ENCODE data around the gene KLHL35.
"Not testable (repeated sequence)": the region's sequence is repeated elsewhere in the genome, so short reads cannot be mapped to it uniquely, and the experiment has no call there.

Gene KLHL35

DNA sequence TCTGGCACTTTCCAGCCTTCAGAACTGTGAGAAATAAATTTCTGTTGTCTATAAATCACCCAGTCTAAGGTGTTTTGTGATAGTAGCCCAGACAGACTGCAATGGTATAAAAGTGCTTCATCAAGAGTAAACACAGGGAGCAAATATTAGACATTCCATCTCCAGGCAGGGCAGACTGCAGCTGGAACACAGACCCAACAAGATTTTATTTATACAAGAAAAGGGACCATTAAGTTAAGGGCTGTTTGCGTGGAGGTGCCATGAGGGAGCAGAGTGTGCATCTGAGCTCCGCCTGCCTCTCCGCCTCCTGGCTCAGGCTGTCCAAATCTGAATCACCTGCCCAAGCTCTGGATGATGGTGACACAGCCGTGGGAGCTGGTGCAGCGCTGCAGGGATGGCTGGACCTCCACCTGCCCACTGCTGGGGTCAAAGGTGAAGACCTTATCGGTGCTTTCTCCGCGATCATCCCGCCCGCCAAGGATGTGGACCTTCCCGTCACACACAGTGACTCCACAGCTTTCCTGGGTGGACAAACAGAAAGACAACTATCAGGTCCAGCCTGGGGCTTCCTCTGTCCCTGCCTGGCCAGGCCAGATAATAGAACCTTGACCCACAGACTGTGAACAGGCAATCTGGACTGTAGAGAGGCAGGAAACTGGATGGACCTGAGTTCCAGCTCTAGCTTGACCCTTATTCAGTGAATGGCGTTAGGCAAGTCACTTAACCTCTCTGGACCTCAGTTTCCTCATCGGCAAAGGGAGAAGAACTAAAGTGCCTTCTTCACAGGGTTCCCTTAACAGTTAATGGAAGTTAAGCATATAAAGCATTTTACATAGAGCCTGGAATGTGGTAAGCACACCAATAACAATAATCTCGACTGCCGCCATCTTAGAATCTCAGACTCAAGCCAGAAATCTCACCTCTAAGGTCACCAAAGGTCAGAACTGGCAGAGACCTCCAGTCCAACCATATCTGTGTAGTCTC is 10.5 kb downstream of the KLHL35 start:
- no peak for DNase-seq (ENCODE audit: low spot score)

GRCh38 chr11:75421902-75422247 is 11.1 kb downstream of the KLHL35 start:
- no peak for DNase-seq (ENCODE audit: low spot score)

GRCh38 chr11:75421035-75421602 is 11.9 kb downstream of the KLHL35 start:
- peak; percentile 51 for DNase-seq (ENCODE audit: low spot score)

DNA sequence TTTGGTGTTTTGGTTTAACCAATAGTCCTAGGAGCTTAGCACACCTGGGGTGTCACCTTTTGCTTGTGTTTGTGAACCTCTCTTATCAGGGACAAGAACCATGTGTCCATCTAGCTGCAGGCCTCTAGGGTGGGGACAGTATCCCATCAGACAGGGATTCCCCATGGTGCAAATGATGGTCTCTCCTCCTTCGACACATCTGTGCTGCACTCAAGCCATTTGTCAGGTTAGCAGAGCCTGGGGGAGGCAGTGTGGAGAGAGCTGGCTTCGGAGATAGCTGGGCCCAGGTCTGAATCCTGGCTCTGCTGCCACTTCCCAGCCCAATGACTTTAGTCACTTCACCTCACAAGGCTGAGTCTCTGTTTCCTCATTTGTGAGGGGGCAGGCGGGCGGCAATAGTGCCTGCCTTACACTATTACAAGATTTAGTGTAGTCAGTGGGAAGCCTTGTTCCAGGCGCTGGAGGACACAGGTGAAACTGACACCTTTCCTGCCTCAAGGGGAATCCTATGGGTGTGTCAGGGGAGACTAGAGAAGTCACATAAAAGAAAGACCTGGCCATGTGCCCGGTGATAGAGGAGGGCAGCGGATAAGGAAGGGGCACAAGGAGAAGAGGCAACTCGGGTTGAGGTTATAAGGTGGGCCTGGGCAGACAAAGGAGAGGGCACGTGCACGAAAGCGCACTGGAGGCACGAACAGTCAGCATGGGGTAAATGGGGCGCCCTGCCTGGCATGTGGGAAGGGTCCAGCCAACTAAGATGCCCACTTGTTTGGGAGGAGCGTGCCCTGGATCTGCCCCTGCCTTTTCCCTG is 12.6 kb downstream of the KLHL35 start:
- DNase-seq (ENCODE audit: low spot score), result no peak

DNA sequence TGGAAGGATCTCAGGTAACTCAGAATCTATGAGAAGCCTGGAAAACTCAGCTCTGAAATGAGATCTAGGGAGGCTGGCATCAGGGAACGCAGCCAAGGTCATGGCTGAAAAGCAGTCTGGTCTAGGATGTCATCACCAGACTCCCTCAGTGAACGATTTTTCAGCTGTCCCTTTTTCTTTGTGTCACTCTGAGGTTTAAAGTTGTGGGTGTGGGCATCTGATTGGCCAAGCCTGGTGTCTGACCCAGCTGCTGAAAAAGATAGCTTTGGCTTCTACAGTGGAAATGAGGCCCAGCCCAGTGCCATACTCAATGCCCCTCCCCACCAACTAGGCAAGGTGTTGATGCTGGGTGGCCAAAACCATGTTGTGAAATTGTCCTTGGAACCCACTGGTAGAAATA is 19.1 kb downstream of the KLHL35 start:
- DNase-seq (ENCODE audit: low spot score), result no peak

DNA sequence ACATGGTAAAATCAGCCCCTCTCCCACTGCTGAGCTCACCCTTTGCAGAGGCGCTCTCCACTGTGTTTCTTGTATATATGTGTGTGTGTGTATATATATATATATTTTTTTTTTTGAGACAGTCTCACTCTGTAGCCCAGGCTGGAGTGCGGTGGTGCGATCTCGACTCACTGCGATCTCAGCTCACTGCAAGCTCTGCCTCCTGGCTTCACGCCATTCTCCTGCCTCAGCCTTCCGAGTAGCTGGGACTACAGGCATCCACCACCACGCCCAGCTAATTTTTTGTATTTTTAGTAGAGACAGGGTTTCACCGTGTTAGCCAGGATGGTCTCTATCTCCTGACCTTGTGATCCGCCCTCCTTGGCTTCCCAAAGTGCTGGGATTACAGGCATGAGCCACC is 19.9 kb downstream of the KLHL35 start:
- not testable (repeated sequence) for DNase-seq (ENCODE audit: low spot score)

DNA sequence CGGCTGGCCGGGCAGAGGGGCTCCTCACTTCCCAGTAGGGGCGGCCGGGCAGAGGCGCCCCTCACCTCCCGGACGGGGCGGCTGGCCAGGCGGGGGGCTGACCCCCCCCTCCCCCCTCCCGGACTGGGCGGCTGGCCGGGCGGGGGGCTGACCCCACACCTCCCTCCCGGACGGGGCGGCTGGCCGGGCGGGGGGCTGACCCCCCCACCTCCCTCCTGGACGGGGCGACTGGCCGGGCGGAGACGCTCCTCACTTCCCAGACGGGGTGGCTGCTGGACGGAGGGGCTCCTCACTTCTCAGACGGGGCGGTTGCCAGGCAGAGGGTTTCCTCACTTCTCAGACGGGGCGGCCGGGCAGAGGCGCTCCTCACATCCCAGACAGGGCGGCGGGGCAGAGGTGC is 23.0 kb downstream of the KLHL35 start:
- not testable (repeated sequence) for DNase-seq (ENCODE audit: low spot score)

DNA sequence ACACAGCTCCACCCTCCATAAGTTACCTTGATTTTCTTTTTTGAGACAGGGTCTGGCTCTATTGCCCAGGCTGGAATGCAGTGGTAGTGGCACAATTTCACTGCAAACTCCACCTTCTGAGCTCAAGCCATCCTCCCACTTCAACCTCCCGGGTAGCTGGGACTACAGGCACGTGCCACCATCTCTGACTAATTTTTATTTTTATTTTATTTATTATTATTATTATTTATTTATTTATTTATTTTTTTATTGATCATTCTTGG is 24.1 kb downstream of the KLHL35 start:
- DNase-seq (ENCODE audit: low spot score), result no peak

DNA sequence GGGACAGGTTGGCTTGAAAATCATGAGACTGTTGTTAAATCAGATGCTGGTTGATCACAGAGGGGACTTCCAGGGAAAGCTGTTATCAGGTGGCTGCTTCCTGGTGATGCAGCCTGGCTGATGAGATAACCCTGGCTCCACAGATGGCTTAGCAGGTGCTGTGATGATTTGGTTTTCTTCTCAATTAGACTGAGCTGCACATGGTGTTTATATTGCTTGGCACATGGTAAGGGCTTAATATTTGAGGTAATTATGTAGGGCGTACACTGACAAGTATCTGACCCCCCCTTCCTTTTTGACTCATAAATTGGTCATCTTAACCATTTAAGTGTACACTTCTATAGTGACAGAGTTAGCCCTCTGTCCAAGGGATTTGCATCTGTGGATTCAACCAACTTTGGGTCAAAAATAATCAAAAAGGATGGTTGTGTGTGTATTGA is 26.6 kb downstream of the KLHL35 start:
- DNase-seq (ENCODE audit: low spot score), result no peak

GRCh38 chr11:75403983-75404658 is 28.9 kb downstream of the KLHL35 start:
- DNase-seq (ENCODE audit: low spot score), result no peak

DNA sequence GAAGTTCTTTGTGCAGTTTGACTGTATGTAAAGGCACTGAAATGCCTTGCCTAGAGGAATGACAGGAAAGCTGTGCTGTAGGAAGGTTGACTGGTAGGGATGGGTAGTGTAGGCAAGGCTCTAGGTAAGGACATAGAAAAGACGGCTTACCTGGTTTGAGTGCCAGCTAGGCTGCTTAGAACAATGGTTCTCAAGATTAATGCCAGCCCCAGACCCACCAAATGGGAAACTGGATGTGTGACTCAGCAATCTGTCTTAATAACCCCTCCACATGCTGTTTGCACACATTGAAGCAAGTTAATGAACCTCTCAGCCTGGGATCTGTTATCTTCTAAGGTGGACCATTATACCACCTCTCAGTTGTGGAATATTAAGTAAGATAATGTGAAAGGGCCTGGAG is 30.0 kb downstream of the KLHL35 start:
- DNase-seq (ENCODE audit: low spot score), result no peak

- DNase-seq (ENCODE audit: low spot score), result no peak
Measured at GRCh38 chr11:75402002-75402773, 30.8 kb downstream of the KLHL35 start.

GRCh38 chr11:75400146-75400865 is 32.7 kb downstream of the KLHL35 start:
- DNase-seq (ENCODE audit: low spot score), result no peak

GRCh38 chr11:75399344-75400145 is 33.5 kb downstream of the KLHL35 start, which contains the start of gene RPS3:
Gene RPS3 (plus strand): TSS chr11:75399518. CDS start chr11:75399548, 30 bp downstream.
- DNase-seq (ENCODE audit: low spot score), result peak; percentile 92

GRCh38 chr11:75398906-75399305 is 34.1 kb downstream of the KLHL35 start:
- no peak for DNase-seq (ENCODE audit: low spot score)

- DNase-seq (ENCODE audit: low spot score), result no peak
Measured at GRCh38 chr11:75394085-75394840, 38.7 kb downstream of the KLHL35 start.

GRCh38 chr11:75389925-75390324 is 43.1 kb downstream of the KLHL35 start:
- no peak for DNase-seq (ENCODE audit: low spot score)

DNA sequence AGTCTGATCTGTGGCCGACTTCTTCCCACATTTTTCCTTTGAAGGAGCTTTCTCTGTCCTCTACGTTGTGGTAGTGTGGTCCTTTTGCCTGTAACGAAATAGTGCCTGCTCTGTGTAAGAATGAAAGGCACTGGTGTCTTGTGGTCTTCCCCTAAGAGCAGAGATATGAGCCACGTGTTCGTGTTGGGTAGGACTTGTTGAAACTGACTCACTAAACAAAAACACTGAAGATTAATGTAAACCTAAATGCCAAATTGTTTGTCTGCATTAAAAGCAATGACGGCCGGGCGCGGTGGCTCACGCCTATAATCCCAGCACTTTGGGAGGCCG is 43.8 kb downstream of the KLHL35 start:
- DNase-seq (ENCODE audit: low spot score), result no peak
